GM19035 (cell line): ENCODE results near the gene CIRBP.
"Not testable (repeated sequence)": the region's sequence is repeated elsewhere in the genome, so short reads cannot be mapped to it uniquely, and the experiment has no call there.

Source experiments
- ATAC-seq: cut with Tn5 transposase; IDR thresholded peaks from one replicate; pipeline ENCODE4 v1.9.1; 2021; ENCODE audit not compliant: unreplicated experiment

The CIRBP gene

GRCh38 chr19:1308718-1309117 lies 39.6 kb downstream of the CIRBP start:
- ATAC-seq = no peak

- ATAC-seq = no peak
These were observed 41.1 kb downstream of the CIRBP start for GRCh38 chr19:1309977-1310852.

GRCh38 chr19:1310853-1311180 lies 41.7 kb downstream of the CIRBP start:
- no peak for ATAC-seq

- ATAC-seq = no peak
These were observed 42.5 kb downstream of the CIRBP start for GRCh38 chr19:1311543-1312091.

GRCh38 chr19:1312767-1313694 lies 43.9 kb downstream of the CIRBP start:
- ATAC-seq = no peak

GRCh38 chr19:1313695-1314613 lies 44.8 kb downstream of the CIRBP start:
- ATAC-seq = no peak

GRCh38 chr19:1315470-1316166 lies 46.5 kb downstream of the CIRBP start:
- ATAC-seq = no peak

- ATAC-seq = no peak
These were observed 47.3 kb downstream of the CIRBP start for GRCh38 chr19:1316466-1316865.

- no peak for ATAC-seq
These were observed 48.3 kb downstream of the CIRBP start for GRCh38 chr19:1317274-1318003.

- no peak for ATAC-seq
These were observed 49.7 kb downstream of the CIRBP start for GRCh38 chr19:1318678-1319471.

GRCh38 chr19:1320282-1320650 lies 51.1 kb downstream of the CIRBP start:
- not testable (repeated sequence) for ATAC-seq

GRCh38 chr19:1321539-1321938 lies 52.4 kb downstream of the CIRBP start:
- ATAC-seq = no peak

- ATAC-seq = no peak
These were observed 53.3 kb downstream of the CIRBP start for GRCh38 chr19:1322198-1322981.

- no peak for ATAC-seq
These were observed 55.2 kb downstream of the CIRBP start for GRCh38 chr19:1324249-1324805.
